Neuronal stem cell (in vitro differentiated cells): ENCODE data around the gene CHST15.

ENCODE experiments used
- DNase-seq: peaks from one replicate; pipeline ENCODE4 v3.0.0-alpha.2; 2013; ENCODE audit warnings: low spot score
- H2AFZ ChIP-seq: one replicate; pipeline ENCODE4 v1.6.1; 2013; ENCODE audit warnings: mild to moderate bottlenecking, low read length, inconsistent platforms
- H2AK5ac ChIP-seq: 2 replicates; pipeline ENCODE4 v1.6.1; 2013; ENCODE audit warnings: low read depth, mild to moderate bottlenecking, inconsistent platforms, low read length, moderate library complexity, mixed read lengths
- H2BK120ac ChIP-seq: 2 replicates; pipeline ENCODE4 v1.6.1; 2013; ENCODE audit warnings: low read depth, mild to moderate bottlenecking, inconsistent platforms, low read length, moderate library complexity, mixed read lengths
- H2BK12ac ChIP-seq: one replicate; pipeline ENCODE4 v1.6.1; 2013; ENCODE audit warnings: low read length, inconsistent platforms
- H2BK15ac ChIP-seq: 2 replicates; pipeline ENCODE4 v1.6.1; 2013; ENCODE audit warnings: mild to moderate bottlenecking, low read length, inconsistent platforms, mixed read lengths
- H2BK5ac ChIP-seq: one replicate; pipeline ENCODE4 v1.6.1; 2013; ENCODE audit warnings: inconsistent platforms, mild to moderate bottlenecking, low read length, moderate library complexity
- H3K14ac ChIP-seq: one replicate; pipeline ENCODE4 v1.6.1; 2013; ENCODE audit warnings: low read length, inconsistent platforms
- H3K18ac ChIP-seq: 2 replicates; pipeline ENCODE4 v1.6.1; 2013; ENCODE audit warnings: low read length, inconsistent platforms
- H3K23ac ChIP-seq: 2 replicates; pipeline ENCODE4 v1.6.1; 2013; ENCODE audit warnings: low read depth, mild to moderate bottlenecking, mixed read lengths, low read length, inconsistent platforms; ENCODE audit not compliant: poor library complexity
- H3K27ac ChIP-seq: replicated peaks from 3 replicates; pipeline ENCODE4 v1.5.1; 2013; ENCODE audit warnings: low read length, inconsistent platforms
- H3K27me3 ChIP-seq, 3 experiments: 2 replicates each; pipeline ENCODE4 v1.6.1; 2013; ENCODE audit warnings: low read length in 3 of 3, mild to moderate bottlenecking in 2 of 3, inconsistent platforms in 1 of 3, low read depth in 1 of 3, mixed read lengths in 1 of 3, moderate library complexity in 1 of 3; ENCODE audit not compliant: control insufficient read depth in 3 of 3, insufficient read depth in 3 of 3
- H3K36me3 ChIP-seq, 2 donors: replicated peaks in 1 of 2; 2 replicates each; pipeline ENCODE4 v1.6.1; 2013; ENCODE audit warnings: low read length in 2 of 2; ENCODE audit not compliant: control insufficient read depth in 2 of 2, insufficient read depth in 2 of 2
- H3K4ac ChIP-seq: 2 replicates; pipeline ENCODE4 v1.6.1; 2013; ENCODE audit warnings: inconsistent platforms, mild to moderate bottlenecking, low read length, moderate library complexity
- H3K4me1 ChIP-seq, 2 donors: 1 replicate in 1 of 2; 2 replicates in 1 of 2; pipeline ENCODE4 v1.6.1; 2013; ENCODE audit warnings: low read length in 2 of 2, low read depth in 1 of 2; ENCODE audit not compliant: control insufficient read depth in 2 of 2, insufficient read depth in 1 of 2
- H3K4me2 ChIP-seq: one replicate; pipeline ENCODE4 v1.6.1; 2013; ENCODE audit warnings: mild to moderate bottlenecking, low read length, inconsistent platforms; ENCODE audit not compliant: insufficient read depth, poor library complexity, severe bottlenecking
- H3K4me3 ChIP-seq, 2 donors: 2 replicates each; pipeline ENCODE4 v1.5.1; 2013; ENCODE audit warnings: low read length in 2 of 2, mild to moderate bottlenecking in 2 of 2, inconsistent platforms in 1 of 2, moderate library complexity in 1 of 2
- H3K79me1 ChIP-seq: one replicate; pipeline ENCODE4 v1.6.1; 2013; ENCODE audit warnings: low read depth, mild to moderate bottlenecking, inconsistent platforms, low read length, moderate library complexity
- H3K9ac ChIP-seq: one replicate; pipeline ENCODE4 v1.6.1; 2013; ENCODE audit warnings: mild to moderate bottlenecking, low read depth, low read length, inconsistent platforms; ENCODE audit not compliant: poor library complexity
- H3K9me3 ChIP-seq, 2 donors: replicated peaks in 1 of 2; 2 replicates each; pipeline versions ENCODE3 to v1.6.1; 2013; ENCODE audit warnings: low read length in 2 of 2, mild to moderate bottlenecking in 2 of 2, inconsistent platforms in 1 of 2, low read depth in 1 of 2, mixed read lengths in 1 of 2, moderate library complexity in 1 of 2; ENCODE audit not compliant: control insufficient read depth in 2 of 2, insufficient read depth in 1 of 2
- H4K8ac ChIP-seq: one replicate; pipeline ENCODE4 v1.6.1; 2013; ENCODE audit warnings: low read depth, mild to moderate bottlenecking, inconsistent platforms, low read length, moderate library complexity
- H4K91ac ChIP-seq: one replicate; pipeline ENCODE4 v1.6.1; 2013; ENCODE audit warnings: low read length, low read depth, mild to moderate bottlenecking, inconsistent platforms; ENCODE audit not compliant: poor library complexity
- WGBS, 2 donors: extraction: QIAGEN DNeasy Blood & Tissue Kit; methylation state at CpG; one replicate each; pipeline ENCODE4 v1.1.7; 2013; ENCODE audit warnings: missing lambda C conversion rate in 2 of 2, mixed read lengths in 1 of 2; ENCODE audit not compliant: insufficient read length in 2 of 2, insufficient replicate concordance in 1 of 2; ENCODE audit errors: extremely low coverage in 2 of 2; 5-methylcytosine and 5-hydroxymethylcytosine counted together

Gene CHST15

GRCh38 chr10:123991611-123992570, 101.5 kb downstream of the CHST15 start:
- H2BK120ac ChIP-seq = no peak overlapping the region
- no peaks in the 10 kb centered on the region for H3K9me3 ChIP-seq
- no peak overlapping the region for H3K4me3 ChIP-seq
- no peak overlapping the region for H2BK5ac ChIP-seq
- H4K8ac ChIP-seq = no peak overlapping the region
- H3K4ac ChIP-seq = no peak overlapping the region
- no peak overlapping the region for H3K4me2 ChIP-seq
- DNase-seq = no peak
- H3K36me3 ChIP-seq = no peaks in the 10 kb centered on the region
- no peak overlapping the region for H3K9ac ChIP-seq
- H3K27ac ChIP-seq = no peak overlapping the region
- no CpG with 5 or more reads among the region's 92 CpGs for WGBS, 2 donors
- H3K4me1 ChIP-seq = peaks cover 2 to 8% of the 10 kb centered on the region in 2 donors
- H2BK12ac ChIP-seq = no peak overlapping the region
- H2AFZ ChIP-seq = no peak overlapping the region
- H3K14ac ChIP-seq = no peak overlapping the region
- H2AK5ac ChIP-seq = peak overlapping the region; percentile 46
- no peak overlapping the region for H2BK15ac ChIP-seq
- peak overlapping the region; percentile 31 for H3K23ac ChIP-seq
- no peaks in the 10 kb centered on the region for H3K79me1 ChIP-seq
- no peak overlapping the region for H3K18ac ChIP-seq
- H3K27me3 ChIP-seq = peaks cover 0 to 24% (median 10%) of the 10 kb centered on the region in 3 experiments
- no peak overlapping the region for H4K91ac ChIP-seq

- peak overlapping the region in 1 of 2 donors; percentile 49 for H3K4me3 ChIP-seq
- no peak overlapping the region for H3K27ac ChIP-seq
- no CpG with 5 or more reads among the region's 10 CpGs for WGBS, 2 donors
- H2BK5ac ChIP-seq = no peak overlapping the region
- no peak overlapping the region for H3K4me2 ChIP-seq
- no peak overlapping the region for H2AK5ac ChIP-seq
- DNase-seq = no peak
- no peak overlapping the region for H3K23ac ChIP-seq
- peaks cover 0 to 22% (median 10%) of the 10 kb centered on the region in 3 experiments for H3K27me3 ChIP-seq
- no peak overlapping the region for H2BK12ac ChIP-seq
- no peaks in the 10 kb centered on the region for H3K9me3 ChIP-seq
- H3K36me3 ChIP-seq = no peaks in the 10 kb centered on the region
- H2BK120ac ChIP-seq = no peak overlapping the region
- no peaks in the 10 kb centered on the region for H3K79me1 ChIP-seq
- no peak overlapping the region for H4K8ac ChIP-seq
- H3K18ac ChIP-seq = no peak overlapping the region
- H3K4ac ChIP-seq = no peak overlapping the region
- H4K91ac ChIP-seq = no peak overlapping the region
- peak overlapping the region; percentile 66 for H3K9ac ChIP-seq
- no peak overlapping the region for H2BK15ac ChIP-seq
- peaks cover 2 to 8% of the 10 kb centered on the region in 2 donors for H3K4me1 ChIP-seq
- no peak overlapping the region for H2AFZ ChIP-seq
- no peak overlapping the region for H3K14ac ChIP-seq
These were observed 102.5 kb downstream of the CHST15 start for GRCh38 chr10:123990889-123991288.

- no peak overlapping the region for H2AK5ac ChIP-seq
- no peak overlapping the region for H3K18ac ChIP-seq
- H3K36me3 ChIP-seq = no peaks in the 10 kb centered on the region
- no peak overlapping the region for H3K4me3 ChIP-seq
- no peak for DNase-seq
- H3K9ac ChIP-seq = no peak overlapping the region
- no peaks in the 10 kb centered on the region for H3K79me1 ChIP-seq
- H2BK15ac ChIP-seq = no peak overlapping the region
- no CpG with 5 or more reads among the region's 2 CpGs for WGBS, 2 donors
- no peak overlapping the region for H4K8ac ChIP-seq
- no peaks in the 10 kb centered on the region for H3K4me1 ChIP-seq
- no peaks in the 10 kb centered on the region for H3K9me3 ChIP-seq
- no peak overlapping the region for H4K91ac ChIP-seq
- no peak overlapping the region for H2AFZ ChIP-seq
- peaks cover 0 to 4% (median 2%) of the 10 kb centered on the region in 3 experiments for H3K27me3 ChIP-seq
- H2BK5ac ChIP-seq = no peak overlapping the region
- H2BK120ac ChIP-seq = no peak overlapping the region
- H3K4ac ChIP-seq = no peak overlapping the region
- no peak overlapping the region for H3K23ac ChIP-seq
- H2BK12ac ChIP-seq = no peak overlapping the region
- no peak overlapping the region for H3K14ac ChIP-seq
- H3K27ac ChIP-seq = no peak overlapping the region
- no peak overlapping the region for H3K4me2 ChIP-seq
These were observed 104.7 kb downstream of the CHST15 start for GRCh38 chr10:123988694-123989093.

- no peak overlapping the region for H2BK15ac ChIP-seq
- H3K18ac ChIP-seq = no peak overlapping the region
- no peak overlapping the region for H3K9ac ChIP-seq
- H3K4me2 ChIP-seq = no peak overlapping the region
- H4K91ac ChIP-seq = no peak overlapping the region
- no peak overlapping the region for H3K4ac ChIP-seq
- H2BK12ac ChIP-seq = no peak overlapping the region
- H2AFZ ChIP-seq = no peak overlapping the region
- no peak overlapping the region for H2AK5ac ChIP-seq
- no peaks in the 10 kb centered on the region for H3K36me3 ChIP-seq
- no peaks in the 10 kb centered on the region for H3K27me3 ChIP-seq
- no peak overlapping the region for H3K23ac ChIP-seq
- H4K8ac ChIP-seq = no peak overlapping the region
- H3K79me1 ChIP-seq = no peaks in the 10 kb centered on the region
- H3K4me1 ChIP-seq = no peaks in the 10 kb centered on the region
- WGBS, 2 donors = no CpG with 5 or more reads among the region's 1 CpG
- H3K27ac ChIP-seq = no peak overlapping the region
- H2BK5ac ChIP-seq = no peak overlapping the region
- no peak for DNase-seq
- no peak overlapping the region for H2BK120ac ChIP-seq
- no peak overlapping the region for H3K4me3 ChIP-seq
- no peaks in the 10 kb centered on the region for H3K9me3 ChIP-seq
- no peak overlapping the region for H3K14ac ChIP-seq
These were observed 106.7 kb downstream of the CHST15 start for GRCh38 chr10:123986736-123987135.
